DOHH2 (cell line): ENCODE measurements around the gene SLC37A3.

Experiments used
- EZH2phosphoT487 ChIP-seq: fragments of 200-600 bp; sonication (generic); IDR thresholded peaks from 2 replicates; pipeline ENCODE4 v1.6.1; 2017; ENCODE audit warnings: borderline replicate concordance, mild to moderate bottlenecking, antibody characterized with exemption, low read length, moderate library complexity, mixed read lengths
- TF ChIP-seq, protein P1 (sequence below): fragments of 200-600 bp; sonication (generic); IDR thresholded peaks from one replicate; pipeline ENCODE4 v1.5.1; 2014; ENCODE audit warnings: antibody characterized with exemption, mild to moderate bottlenecking, low read depth, low read length; ENCODE audit not compliant: poor library complexity, severe bottlenecking

DNA sequence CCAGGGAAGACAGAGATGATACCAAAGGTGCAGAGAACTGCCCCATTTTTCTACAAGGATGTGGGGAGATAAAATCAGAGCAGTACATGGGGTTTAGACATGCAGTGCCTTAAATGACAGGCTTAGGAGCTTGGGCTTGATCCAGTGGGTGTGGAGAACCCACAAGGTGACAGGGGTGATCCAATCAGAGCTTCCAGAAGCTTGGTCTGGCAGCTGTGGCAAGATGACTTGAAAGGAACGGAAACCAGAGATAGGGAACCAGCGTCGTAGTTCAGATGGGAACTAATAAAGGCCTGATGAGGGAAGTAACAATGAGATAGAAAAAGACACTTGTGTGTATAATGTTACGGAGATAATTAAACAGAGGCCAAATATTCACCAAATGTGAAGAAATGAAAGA, 80.7 kb downstream of the SLC37A3 start:
- no peak for TF ChIP-seq EZH2phosphoT487
- TF ChIP-seq, protein P1, sequence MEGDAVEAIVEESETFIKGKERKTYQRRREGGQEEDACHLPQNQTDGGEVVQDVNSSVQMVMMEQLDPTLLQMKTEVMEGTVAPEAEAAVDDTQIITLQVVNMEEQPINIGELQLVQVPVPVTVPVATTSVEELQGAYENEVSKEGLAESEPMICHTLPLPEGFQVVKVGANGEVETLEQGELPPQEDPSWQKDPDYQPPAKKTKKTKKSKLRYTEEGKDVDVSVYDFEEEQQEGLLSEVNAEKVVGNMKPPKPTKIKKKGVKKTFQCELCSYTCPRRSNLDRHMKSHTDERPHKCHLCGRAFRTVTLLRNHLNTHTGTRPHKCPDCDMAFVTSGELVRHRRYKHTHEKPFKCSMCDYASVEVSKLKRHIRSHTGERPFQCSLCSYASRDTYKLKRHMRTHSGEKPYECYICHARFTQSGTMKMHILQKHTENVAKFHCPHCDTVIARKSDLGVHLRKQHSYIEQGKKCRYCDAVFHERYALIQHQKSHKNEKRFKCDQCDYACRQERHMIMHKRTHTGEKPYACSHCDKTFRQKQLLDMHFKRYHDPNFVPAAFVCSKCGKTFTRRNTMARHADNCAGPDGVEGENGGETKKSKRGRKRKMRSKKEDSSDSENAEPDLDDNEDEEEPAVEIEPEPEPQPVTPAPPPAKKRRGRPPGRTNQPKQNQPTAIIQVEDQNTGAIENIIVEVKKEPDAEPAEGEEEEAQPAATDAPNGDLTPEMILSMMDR: no peak
